ENCODE measurements around the gene FAM168A. TPM values are rescaled to one million over a fixed set of nuclear protein-coding genes. Genes with fewer than 3 reads are reported as not detected.

The FAM168A gene
- total and polyA plus RNA-seq, 9 of the 15 experiments (the other 6 are each of a cell fraction or from before 2014, with no cell fraction given): 0.44 to 7.2 (median 2.9) TPM

DNA sequence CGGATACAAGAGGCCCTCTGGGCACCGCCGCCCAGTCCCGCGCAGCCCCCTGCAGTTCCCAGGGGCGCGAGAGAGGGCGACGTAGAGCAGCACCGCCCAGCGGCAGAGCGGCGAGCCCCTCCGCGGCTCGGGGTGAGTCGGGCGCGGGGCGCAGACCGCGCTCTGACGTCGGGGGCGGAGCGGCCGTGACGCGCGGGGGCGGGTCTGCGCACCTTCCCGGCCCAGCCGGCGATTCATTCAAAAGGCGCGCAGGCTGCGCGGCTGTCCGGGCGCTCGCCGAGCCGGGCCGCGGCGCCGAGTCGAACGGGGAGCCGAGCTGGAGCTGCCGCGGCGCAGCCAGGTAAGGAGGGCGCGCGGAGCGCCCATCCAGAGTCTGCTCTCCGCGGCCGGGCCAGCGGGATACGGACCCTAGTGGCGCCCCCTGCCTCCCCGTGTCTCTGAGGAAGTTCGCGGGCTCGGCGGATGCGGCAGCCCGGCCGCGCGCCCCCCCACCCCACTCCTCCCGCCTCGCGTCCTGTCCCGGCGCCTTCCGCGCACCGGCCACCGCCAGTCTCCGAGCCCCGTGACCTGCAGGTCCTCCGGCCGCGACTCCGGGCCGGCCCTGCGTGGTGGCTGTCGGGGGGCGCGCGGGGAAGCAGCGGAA, 221.6 kb downstream of the FAM168A start, which contains the start of gene RELT (continued):
- TF ChIP-seq, protein P1, sequence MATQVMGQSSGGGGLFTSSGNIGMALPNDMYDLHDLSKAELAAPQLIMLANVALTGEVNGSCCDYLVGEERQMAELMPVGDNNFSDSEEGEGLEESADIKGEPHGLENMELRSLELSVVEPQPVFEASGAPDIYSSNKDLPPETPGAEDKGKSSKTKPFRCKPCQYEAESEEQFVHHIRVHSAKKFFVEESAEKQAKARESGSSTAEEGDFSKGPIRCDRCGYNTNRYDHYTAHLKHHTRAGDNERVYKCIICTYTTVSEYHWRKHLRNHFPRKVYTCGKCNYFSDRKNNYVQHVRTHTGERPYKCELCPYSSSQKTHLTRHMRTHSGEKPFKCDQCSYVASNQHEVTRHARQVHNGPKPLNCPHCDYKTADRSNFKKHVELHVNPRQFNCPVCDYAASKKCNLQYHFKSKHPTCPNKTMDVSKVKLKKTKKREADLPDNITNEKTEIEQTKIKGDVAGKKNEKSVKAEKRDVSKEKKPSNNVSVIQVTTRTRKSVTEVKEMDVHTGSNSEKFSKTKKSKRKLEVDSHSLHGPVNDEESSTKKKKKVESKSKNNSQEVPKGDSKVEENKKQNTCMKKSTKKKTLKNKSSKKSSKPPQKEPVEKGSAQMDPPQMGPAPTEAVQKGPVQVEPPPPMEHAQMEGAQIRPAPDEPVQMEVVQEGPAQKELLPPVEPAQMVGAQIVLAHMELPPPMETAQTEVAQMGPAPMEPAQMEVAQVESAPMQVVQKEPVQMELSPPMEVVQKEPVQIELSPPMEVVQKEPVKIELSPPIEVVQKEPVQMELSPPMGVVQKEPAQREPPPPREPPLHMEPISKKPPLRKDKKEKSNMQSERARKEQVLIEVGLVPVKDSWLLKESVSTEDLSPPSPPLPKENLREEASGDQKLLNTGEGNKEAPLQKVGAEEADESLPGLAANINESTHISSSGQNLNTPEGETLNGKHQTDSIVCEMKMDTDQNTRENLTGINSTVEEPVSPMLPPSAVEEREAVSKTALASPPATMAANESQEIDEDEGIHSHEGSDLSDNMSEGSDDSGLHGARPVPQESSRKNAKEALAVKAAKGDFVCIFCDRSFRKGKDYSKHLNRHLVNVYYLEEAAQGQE (IDR thresholded peaks at IDR 0.05; ENCODE audit: borderline replicate concordance): peak; percentile 50
- TF ChIP-seq, protein P1 (CRISPR knock-in tag; IDR thresholded peaks at IDR 0.05; ENCODE audit: low read depth): no peak
- TF ChIP-seq RREB1 (CRISPR knock-in tag; IDR thresholded peaks at IDR 0.05): no peak
